ENCODE results near the gene YWHAH. TPM values are rescaled to one million over a fixed set of nuclear protein-coding genes. Genes with fewer than 3 reads are reported as not detected.

YWHAH gene
- total and polyA plus RNA-seq, 9 of the 15 experiments (the other 6 are each of a cell fraction or from before 2014, with no cell fraction given): 32.0 to 177 (median 114) TPM

GRCh38 chr22:31905356-31905755, 39.0 kb upstream of the YWHAH start:
- DNase-seq (ENCODE audit: extremely low read depth in 1 of 4, low spot score in 3 of 4): no peak
- ChIA-PET POLR2A (interaction anchor here (1.0 kb wide), 1 partner anchor 14 kb away, joined by 4 read pairs; no protein-coding TSS in a partner anchor), CTCF (ENCODE audit: low intra/inter-chr PET ratio) (no interaction called here)
- FAIRE-seq: no peak
- H3K9me3 ChIP-seq (replicated peaks; ENCODE audit: control insufficient read depth, insufficient read depth, low read depth, low read length): no peaks in the 10 kb centered on the region
- no peak for TF ChIP-seq ZSCAN29 (IDR thresholded peaks at IDR 0.05)
- TF ChIP-seq ZNF277 (CRISPR knock-in tag; IDR thresholded peaks at IDR 0.05; ENCODE audit: borderline replicate concordance): no peak
- TF ChIP-seq RCOR1 (IDR thresholded peaks at IDR 0.05; ENCODE audit: borderline replicate concordance in 1 of 2, low read depth in 2 of 2, low read length in 2 of 2): no peak
- no peak for TF ChIP-seq MITF (IDR thresholded peaks at IDR 0.05)
- no peak for TF ChIP-seq CHD2 (IDR thresholded peaks at IDR 0.05; ENCODE audit: low read depth, low read length)
- no peak for TF ChIP-seq JUN (IDR thresholded peaks at IDR 0.05; ENCODE audit: borderline replicate concordance, low read depth, low read length)
- no peak for TF ChIP-seq JUN (CRISPR knock-in tag; IDR thresholded peaks at IDR 0.05; ENCODE audit: borderline replicate concordance)
- no peak for TF ChIP-seq TCF7 (IDR thresholded peaks at IDR 0.05; ENCODE audit: borderline replicate concordance)
- TF ChIP-seq STAT5A (IDR thresholded peaks at IDR 0.05; ENCODE audit: borderline replicate concordance, low read length): no peak
- no peak for TF ChIP-seq ZNF384 (IDR thresholded peaks at IDR 0.05; ENCODE audit: low read depth, low read length)
- no peak for TF ChIP-seq HDAC2 (IDR thresholded peaks at IDR 0.05)
- no peak for TF ChIP-seq CBX3 (IDR thresholded peaks at IDR 0.05; ENCODE audit: borderline replicate concordance in 1 of 2, low read length in 2 of 2)
- TF ChIP-seq, protein P1, sequence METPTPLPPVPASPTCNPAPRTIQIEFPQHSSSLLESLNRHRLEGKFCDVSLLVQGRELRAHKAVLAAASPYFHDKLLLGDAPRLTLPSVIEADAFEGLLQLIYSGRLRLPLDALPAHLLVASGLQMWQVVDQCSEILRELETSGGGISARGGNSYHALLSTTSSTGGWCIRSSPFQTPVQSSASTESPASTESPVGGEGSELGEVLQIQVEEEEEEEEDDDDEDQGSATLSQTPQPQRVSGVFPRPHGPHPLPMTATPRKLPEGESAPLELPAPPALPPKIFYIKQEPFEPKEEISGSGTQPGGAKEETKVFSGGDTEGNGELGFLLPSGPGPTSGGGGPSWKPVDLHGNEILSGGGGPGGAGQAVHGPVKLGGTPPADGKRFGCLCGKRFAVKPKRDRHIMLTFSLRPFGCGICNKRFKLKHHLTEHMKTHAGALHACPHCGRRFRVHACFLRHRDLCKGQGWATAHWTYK (CRISPR knock-in tag; IDR thresholded peaks at IDR 0.05): no peak
- TF ChIP-seq CREM (IDR thresholded peaks at IDR 0.05; ENCODE audit: low read depth): no peak
- no peak for TF ChIP-seq RHOXF2B (CRISPR knock-in tag; conservative IDR thresholded peaks at IDR 0.05)
- TF ChIP-seq POLR3G (IDR thresholded peaks at IDR 0.05; ENCODE audit: extremely low read depth, insufficient read length, insufficient replicate concordance): no peak
- no peak for TF ChIP-seq ZNF436 (CRISPR knock-in tag; IDR thresholded peaks at IDR 0.05)
- no peak for TF ChIP-seq SIRT6 (IDR thresholded peaks at IDR 0.05; ENCODE audit: low read depth, low read length)
- no peaks in the 10 kb centered on the region for H3K79me2 ChIP-seq (ENCODE audit: control insufficient read depth, insufficient read depth, low read length)
- peaks cover 11% of the 10 kb centered on the region; the same call in 1 of the 3 replicates for H3K36me3 ChIP-seq (ENCODE audit: control insufficient read depth, insufficient read depth, low read length)
- H3K27ac ChIP-seq (ENCODE audit: extremely low read depth, low read depth, low read length): no peak overlapping the region
- intact Hi-C loops (cut with micrococcal nuclease) (no loop called here), in situ Hi-C loops (cut with MboI) (no loop called here)
- no peak overlapping the region for H3K9ac ChIP-seq (ENCODE audit: insufficient read depth in 1 of 2, low read depth in 2 of 2, low read length in 2 of 2)
- H2AFZ ChIP-seq (ENCODE audit: low read depth, low read length): no peak overlapping the region
- BruUV-seq (replicated peaks): no TSS peak
- H3K9me1 ChIP-seq (ENCODE audit: control insufficient read depth, insufficient read depth, low read length): no peaks in the 10 kb centered on the region
- H3K4me3 ChIP-seq: no peak overlapping the region
- no peak for ATAC-seq
- no peak overlapping the region for H3K4me2 ChIP-seq (ENCODE audit: insufficient read depth, low read length)
- peaks cover 20 to 22% of the 10 kb centered on the region in 2 experiments for H3K4me1 ChIP-seq (replicated peaks in 1 of 2; ENCODE audit: control insufficient read depth in 2 of 2, insufficient read depth in 2 of 2, low read length in 2 of 2)
- WGBS (ENCODE audit: insufficient coverage, low coverage, missing lambda C conversion rate): 80% methylated on average over 8 of the region's 10 CpGs
- no peaks in the 10 kb centered on the region for H4K20me1 ChIP-seq (replicated peaks; ENCODE audit: control insufficient read depth, insufficient read depth, low read length)
- no peaks in the 10 kb centered on the region for H3K27me3 ChIP-seq (ENCODE audit: control insufficient read depth in 2 of 2, insufficient read depth in 2 of 2, low read length in 2 of 2)
